Measurements from ENCODE around the gene CAV1. TPM values are rescaled to one million over a fixed set of nuclear protein-coding genes. Genes with fewer than 3 reads are reported as not detected.

CAV1 gene
- total and polyA plus RNA-seq, 2 experiments from 2014 or later, result 16.0 to 21.1 TPM

DNA sequence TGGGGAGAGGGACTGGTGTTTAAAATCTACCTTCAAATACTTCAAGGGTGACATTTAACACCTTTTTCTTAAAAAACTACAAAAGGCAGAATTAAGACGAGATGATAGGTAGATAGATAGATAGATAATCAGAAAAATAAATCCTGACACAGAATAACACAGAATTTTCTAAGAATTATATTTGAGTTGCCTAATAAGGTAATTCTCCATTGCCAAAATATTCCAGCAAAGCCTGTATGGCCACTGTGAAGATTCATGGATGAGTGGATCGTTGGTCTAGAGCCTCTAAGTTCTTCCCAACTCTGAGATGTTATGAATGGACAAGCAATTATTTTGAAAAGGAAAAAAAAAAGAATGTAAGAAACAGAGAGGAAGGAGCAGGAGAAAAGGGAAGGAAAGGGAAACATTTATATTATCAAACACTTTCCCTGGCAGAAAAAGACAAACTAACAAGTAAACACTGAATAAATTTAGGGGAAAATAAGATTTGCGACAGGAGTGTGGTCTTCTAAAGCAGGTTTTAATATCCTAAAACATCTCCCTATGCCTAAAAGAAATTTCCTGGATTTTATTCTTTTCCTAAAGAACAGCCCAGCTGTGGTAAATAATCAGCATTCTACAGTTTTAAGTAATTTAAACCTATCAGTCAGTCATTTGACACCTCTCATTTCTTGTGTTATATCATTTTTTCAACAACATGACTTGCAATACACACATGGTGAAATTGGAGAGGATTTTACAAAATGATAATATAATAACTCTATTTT lies 32.8 kb upstream of the CAV1 start:
- no peak overlapping the region for H2AFZ ChIP-seq
- H3K27me3 Mint-ChIP-seq (ENCODE audit: insufficient read depth, low read depth, poor library complexity), result peaks cover 1% of the 10 kb centered on the region
- H4K20me1 ChIP-seq (replicated peaks; ENCODE audit: insufficient read depth), result no peaks in the 10 kb centered on the region
- peaks cover 5% of the 10 kb centered on the region; the same call in 1 of the 2 replicates for H3K4me1 ChIP-seq (ENCODE audit: insufficient read depth)
- no peak overlapping the region for H3K4me2 ChIP-seq
- DNase-seq (ENCODE audit: low spot score), result no peak
- H3K4me3 ChIP-seq, result no peak overlapping the region
- H3K4me3 Mint-ChIP-seq, result no peak overlapping the region
- H3K9me3 Mint-ChIP-seq, result no peaks in the 10 kb centered on the region
- TF ChIP-seq EZH2phosphoT487 (IDR thresholded peaks at IDR 0.05; ENCODE audit: unreplicated experiment), result no peak
- H3K36me3 ChIP-seq (ENCODE audit: insufficient read depth), result no peaks in the 10 kb centered on the region
- no peaks in the 10 kb centered on the region for H3K4me1 Mint-ChIP-seq
- no peak overlapping the region for H3K27ac ChIP-seq (ENCODE audit: low read depth)
- H3F3A ChIP-seq (replicated peaks; ENCODE audit: low read depth), result no peaks in the 10 kb centered on the region
- H3K36me3 Mint-ChIP-seq (ENCODE audit: low read depth), result no peaks in the 10 kb centered on the region
- no peak for ATAC-seq
- no peaks in the 10 kb centered on the region for H3K79me2 ChIP-seq (replicated peaks; ENCODE audit: insufficient read depth)
- H3K9me2 ChIP-seq (ENCODE audit: insufficient read depth), result no peaks in the 10 kb centered on the region
- no peaks in the 10 kb centered on the region for H3K27me3 ChIP-seq (ENCODE audit: insufficient read depth)
- peak overlapping the region; percentile 57 for H3K27ac Mint-ChIP-seq

DNA sequence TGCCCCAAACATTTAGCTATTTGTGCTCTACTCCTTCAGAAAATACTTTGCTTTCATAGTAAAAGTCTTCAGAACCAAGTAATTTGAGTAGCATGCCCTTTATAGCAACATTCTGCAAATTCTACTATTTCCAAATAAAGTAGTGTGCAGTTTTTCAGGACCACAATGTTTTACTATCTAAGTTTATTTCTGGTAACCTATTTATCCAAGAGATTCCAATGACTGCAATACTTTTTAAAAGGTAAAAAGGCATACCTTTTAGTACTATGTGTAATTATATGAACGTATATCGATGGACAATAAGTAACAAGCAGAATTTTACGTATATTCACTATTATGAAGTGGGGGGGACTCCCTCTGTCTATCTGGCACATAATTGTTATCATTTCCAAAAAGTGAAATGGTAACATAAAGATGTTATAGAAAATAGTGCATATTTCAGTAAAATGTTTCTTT lies 32.2 kb upstream of the CAV1 start:
- no peak for ATAC-seq
- Histone ChIP-seq H3K9me2 (ENCODE audit: insufficient read depth) (no peaks in the 10 kb centered on the region), H3K4me1 (ENCODE audit: insufficient read depth) (peaks cover 2% of the 10 kb centered on the region; the same call in 1 of the 2 replicates)
- TF ChIP-seq, protein P1, sequence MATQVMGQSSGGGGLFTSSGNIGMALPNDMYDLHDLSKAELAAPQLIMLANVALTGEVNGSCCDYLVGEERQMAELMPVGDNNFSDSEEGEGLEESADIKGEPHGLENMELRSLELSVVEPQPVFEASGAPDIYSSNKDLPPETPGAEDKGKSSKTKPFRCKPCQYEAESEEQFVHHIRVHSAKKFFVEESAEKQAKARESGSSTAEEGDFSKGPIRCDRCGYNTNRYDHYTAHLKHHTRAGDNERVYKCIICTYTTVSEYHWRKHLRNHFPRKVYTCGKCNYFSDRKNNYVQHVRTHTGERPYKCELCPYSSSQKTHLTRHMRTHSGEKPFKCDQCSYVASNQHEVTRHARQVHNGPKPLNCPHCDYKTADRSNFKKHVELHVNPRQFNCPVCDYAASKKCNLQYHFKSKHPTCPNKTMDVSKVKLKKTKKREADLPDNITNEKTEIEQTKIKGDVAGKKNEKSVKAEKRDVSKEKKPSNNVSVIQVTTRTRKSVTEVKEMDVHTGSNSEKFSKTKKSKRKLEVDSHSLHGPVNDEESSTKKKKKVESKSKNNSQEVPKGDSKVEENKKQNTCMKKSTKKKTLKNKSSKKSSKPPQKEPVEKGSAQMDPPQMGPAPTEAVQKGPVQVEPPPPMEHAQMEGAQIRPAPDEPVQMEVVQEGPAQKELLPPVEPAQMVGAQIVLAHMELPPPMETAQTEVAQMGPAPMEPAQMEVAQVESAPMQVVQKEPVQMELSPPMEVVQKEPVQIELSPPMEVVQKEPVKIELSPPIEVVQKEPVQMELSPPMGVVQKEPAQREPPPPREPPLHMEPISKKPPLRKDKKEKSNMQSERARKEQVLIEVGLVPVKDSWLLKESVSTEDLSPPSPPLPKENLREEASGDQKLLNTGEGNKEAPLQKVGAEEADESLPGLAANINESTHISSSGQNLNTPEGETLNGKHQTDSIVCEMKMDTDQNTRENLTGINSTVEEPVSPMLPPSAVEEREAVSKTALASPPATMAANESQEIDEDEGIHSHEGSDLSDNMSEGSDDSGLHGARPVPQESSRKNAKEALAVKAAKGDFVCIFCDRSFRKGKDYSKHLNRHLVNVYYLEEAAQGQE (IDR thresholded peaks at IDR 0.05; ENCODE audit: unreplicated experiment), result no peak
- TF ChIP-seq, protein P2, sequence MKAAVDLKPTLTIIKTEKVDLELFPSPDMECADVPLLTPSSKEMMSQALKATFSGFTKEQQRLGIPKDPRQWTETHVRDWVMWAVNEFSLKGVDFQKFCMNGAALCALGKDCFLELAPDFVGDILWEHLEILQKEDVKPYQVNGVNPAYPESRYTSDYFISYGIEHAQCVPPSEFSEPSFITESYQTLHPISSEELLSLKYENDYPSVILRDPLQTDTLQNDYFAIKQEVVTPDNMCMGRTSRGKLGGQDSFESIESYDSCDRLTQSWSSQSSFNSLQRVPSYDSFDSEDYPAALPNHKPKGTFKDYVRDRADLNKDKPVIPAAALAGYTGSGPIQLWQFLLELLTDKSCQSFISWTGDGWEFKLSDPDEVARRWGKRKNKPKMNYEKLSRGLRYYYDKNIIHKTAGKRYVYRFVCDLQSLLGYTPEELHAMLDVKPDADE (IDR thresholded peaks at IDR 0.05), result no peak
- TF ChIP-seq EZH2phosphoT487 (IDR thresholded peaks at IDR 0.05; ENCODE audit: unreplicated experiment), result no peak
- TF ChIP-seq ZNF114 (CRISPR knock-in tag; IDR thresholded peaks at IDR 0.05), result no peak
- TF ChIP-seq JUNB (IDR thresholded peaks at IDR 0.05; ENCODE audit: unreplicated experiment), result no peak
- TF ChIP-seq CREB1 (CRISPR knock-in tag; IDR thresholded peaks at IDR 0.05; ENCODE audit: low read depth), result no peak
- no peak for TF ChIP-seq ZNF331 (CRISPR knock-in tag; IDR thresholded peaks at IDR 0.05; ENCODE audit: low read depth)
- TF ChIP-seq, protein P3, sequence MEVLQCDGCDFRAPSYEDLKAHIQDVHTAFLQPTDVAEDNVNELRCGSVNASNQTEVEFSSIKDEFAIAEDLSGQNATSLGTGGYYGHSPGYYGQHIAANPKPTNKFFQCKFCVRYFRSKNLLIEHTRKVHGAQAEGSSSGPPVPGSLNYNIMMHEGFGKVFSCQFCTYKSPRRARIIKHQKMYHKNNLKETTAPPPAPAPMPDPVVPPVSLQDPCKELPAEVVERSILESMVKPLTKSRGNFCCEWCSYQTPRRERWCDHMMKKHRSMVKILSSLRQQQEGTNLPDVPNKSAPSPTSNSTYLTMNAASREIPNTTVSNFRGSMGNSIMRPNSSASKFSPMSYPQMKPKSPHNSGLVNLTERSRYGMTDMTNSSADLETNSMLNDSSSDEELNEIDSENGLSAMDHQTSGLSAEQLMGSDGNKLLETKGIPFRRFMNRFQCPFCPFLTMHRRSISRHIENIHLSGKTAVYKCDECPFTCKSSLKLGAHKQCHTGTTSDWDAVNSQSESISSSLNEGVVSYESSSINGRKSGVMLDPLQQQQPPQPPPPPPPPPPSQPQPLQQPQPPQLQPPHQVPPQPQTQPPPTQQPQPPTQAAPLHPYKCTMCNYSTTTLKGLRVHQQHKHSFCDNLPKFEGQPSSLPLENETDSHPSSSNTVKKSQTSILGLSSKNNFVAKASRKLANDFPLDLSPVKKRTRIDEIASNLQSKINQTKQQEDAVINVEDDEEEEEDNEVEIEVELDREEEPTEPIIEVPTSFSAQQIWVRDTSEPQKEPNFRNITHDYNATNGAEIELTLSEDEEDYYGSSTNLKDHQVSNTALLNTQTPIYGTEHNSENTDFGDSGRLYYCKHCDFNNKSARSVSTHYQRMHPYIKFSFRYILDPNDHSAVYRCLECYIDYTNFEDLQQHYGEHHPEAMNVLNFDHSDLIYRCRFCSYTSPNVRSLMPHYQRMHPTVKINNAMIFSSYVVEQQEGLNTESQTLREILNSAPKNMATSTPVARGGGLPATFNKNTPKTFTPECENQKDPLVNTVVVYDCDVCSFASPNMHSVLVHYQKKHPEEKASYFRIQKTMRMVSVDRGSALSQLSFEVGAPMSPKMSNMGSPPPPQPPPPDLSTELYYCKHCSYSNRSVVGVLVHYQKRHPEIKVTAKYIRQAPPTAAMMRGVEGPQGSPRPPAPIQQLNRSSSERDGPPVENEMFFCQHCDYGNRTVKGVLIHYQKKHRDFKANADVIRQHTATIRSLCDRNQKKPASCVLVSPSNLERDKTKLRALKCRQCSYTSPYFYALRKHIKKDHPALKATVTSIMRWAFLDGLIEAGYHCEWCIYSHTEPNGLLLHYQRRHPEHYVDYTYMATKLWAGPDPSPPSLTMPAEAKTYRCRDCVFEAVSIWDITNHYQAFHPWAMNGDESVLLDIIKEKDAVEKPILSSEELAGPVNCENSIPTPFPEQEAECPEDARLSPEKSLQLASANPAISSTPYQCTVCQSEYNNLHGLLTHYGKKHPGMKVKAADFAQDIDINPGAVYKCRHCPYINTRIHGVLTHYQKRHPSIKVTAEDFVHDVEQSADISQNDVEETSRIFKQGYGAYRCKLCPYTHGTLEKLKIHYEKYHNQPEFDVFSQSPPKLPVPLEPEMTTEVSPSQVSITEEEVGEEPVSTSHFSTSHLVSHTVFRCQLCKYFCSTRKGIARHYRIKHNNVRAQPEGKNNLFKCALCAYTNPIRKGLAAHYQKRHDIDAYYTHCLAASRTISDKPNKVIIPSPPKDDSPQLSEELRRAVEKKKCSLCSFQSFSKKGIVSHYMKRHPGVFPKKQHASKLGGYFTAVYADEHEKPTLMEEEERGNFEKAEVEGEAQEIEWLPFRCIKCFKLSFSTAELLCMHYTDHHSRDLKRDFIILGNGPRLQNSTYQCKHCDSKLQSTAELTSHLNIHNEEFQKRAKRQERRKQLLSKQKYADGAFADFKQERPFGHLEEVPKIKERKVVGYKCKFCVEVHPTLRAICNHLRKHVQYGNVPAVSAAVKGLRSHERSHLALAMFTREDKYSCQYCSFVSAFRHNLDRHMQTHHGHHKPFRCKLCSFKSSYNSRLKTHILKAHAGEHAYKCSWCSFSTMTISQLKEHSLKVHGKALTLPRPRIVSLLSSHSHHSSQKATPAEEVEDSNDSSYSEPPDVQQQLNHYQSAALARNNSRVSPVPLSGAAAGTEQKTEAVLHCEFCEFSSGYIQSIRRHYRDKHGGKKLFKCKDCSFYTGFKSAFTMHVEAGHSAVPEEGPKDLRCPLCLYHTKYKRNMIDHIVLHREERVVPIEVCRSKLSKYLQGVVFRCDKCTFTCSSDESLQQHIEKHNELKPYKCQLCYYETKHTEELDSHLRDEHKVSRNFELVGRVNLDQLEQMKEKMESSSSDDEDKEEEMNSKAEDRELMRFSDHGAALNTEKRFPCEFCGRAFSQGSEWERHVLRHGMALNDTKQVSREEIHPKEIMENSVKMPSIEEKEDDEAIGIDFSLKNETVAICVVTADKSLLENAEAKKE (CRISPR knock-in tag; IDR thresholded peaks at IDR 0.05), result no peak
- TF ChIP-seq STAT1 (IDR thresholded peaks at IDR 0.05; ENCODE audit: unreplicated experiment), result no peak
- TF ChIP-seq EZH2 (IDR thresholded peaks at IDR 0.05; ENCODE audit: low read depth, unreplicated experiment), result no peak
- no peak for TF ChIP-seq POLR2AphosphoS5 (IDR thresholded peaks at IDR 0.05; ENCODE audit: low read depth)

More for the DNA sequence above, 32.2 kb upstream of the CAV1 start:
- Histone ChIP-seq H4K20me1 (replicated peaks; ENCODE audit: insufficient read depth) (no peaks in the 10 kb centered on the region), H3K79me2 (replicated peaks; ENCODE audit: insufficient read depth) (no peaks in the 10 kb centered on the region), H3K27me3 (ENCODE audit: insufficient read depth) (no peaks in the 10 kb centered on the region), H3K4me2 (no peak overlapping the region), H3K4me3 (no peak overlapping the region), H2AFZ (no peak overlapping the region), H3K36me3 (ENCODE audit: insufficient read depth) (no peaks in the 10 kb centered on the region), H3K27ac (ENCODE audit: low read depth) (no peak overlapping the region), H3F3A (replicated peaks; ENCODE audit: low read depth) (no peaks in the 10 kb centered on the region)
- H3K9me3 Mint-ChIP-seq, result no peaks in the 10 kb centered on the region
- peaks cover 1% of the 10 kb centered on the region for H3K27me3 Mint-ChIP-seq (ENCODE audit: insufficient read depth, low read depth, poor library complexity)
- H3K36me3 Mint-ChIP-seq (ENCODE audit: low read depth), result no peaks in the 10 kb centered on the region
- no peaks in the 10 kb centered on the region for H3K4me1 Mint-ChIP-seq
- H3K4me3 Mint-ChIP-seq, result no peak overlapping the region
- no peak for DNase-seq (ENCODE audit: low spot score)
- H3K27ac Mint-ChIP-seq, result no peak overlapping the region
